Measurements from ENCODE around the gene FKBP11.

Gene FKBP11

DNA sequence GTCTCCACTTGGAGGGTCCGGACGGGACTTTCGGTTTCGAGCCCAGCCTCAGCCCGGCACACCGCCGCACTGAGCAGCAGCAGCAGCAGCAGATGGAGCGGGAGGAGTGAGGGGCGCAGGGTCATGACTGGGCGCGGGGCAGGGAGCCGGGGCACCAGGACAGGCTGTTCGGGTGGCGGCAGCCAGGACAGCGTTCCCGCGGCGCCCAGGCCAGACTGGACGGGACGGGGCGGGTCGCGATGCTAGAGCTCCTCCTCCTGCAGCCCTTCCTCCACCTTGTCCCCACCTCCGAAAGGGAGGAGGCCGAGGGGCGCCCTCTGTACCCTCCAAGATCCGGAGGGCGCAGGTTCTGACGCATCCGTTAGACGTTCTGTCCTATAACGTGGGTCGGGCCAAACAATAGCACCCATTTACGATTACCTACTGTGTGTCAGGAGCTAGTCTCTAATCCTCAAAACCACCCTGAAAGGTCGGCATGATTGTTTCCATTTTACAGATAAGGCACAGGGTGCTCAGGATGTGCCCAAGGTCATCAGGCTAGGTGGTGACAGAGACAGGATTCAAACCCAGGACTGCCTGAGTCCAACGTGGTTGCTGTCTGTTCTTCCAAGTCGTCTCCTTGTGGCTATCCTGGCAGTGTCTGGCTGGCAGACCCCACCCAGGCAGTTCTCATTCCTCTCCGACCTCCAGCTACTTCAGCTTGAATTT lies at the start of gene FKBP11:
TSS of gene FKBP11 (minus strand) at position 189 of the 708 bp plus-strand sequence. CDS start at position 125, 64 bp downstream.
- peak in 1 of 2 experiments; percentile 12 for DNase-seq

DNA sequence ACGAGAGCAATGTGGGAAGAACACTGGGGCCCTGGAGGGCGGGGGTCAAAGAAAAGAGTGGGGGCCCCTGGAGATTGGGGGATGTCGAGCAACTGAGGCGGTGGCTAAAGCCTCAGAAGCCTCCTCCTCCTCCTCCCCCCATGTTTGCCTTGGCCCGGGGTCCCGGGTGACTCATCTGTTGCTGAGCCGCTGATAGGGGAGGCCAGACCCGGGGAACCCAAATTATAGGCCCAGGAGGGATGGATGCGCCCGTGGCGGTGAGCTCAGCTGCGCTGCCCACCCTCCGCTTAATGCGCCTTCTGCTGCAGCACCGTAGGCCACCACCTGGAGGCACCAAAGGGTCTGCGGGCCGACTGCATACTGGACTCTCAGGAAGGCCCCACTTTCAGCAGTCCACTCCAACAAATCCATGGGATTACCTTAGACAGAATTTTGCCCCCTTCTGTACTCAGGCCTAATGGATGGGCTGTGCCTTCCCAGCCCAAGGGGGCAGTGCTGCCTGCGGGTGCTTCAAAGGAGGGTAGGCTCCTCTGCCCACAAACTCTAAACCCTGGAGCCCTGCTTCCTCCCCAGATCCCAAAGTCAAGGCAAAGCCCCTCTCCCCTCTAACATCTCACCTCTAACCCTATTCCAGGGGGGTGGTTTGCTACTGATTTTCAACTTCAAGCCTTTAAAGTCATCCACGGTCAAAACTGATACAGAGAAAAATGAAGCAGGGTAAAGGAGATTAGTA lies 48.8 kb upstream of the FKBP11 start:
- DNase-seq: no peak

DNA sequence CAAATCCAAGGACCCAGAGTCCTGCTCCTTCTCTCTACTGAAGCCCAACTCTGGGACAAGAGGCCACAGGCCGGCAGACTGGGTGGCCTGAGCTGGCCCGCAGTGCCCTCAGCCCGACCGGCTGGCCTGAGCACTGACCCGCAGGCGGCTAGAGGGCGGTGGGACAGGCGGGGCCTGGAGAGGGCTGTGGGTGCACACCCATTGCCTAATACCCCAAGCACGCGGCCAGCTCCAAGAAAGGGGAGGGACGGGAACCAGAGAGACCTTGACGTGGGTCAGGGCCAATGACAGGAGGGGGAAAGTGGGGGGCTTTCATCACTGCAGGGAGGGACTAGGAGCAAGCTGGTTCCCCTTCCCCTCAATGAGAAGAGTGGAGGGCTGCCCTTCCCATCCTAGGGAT lies 48.2 kb upstream of the FKBP11 start:
- DNase-seq: no peak

DNA sequence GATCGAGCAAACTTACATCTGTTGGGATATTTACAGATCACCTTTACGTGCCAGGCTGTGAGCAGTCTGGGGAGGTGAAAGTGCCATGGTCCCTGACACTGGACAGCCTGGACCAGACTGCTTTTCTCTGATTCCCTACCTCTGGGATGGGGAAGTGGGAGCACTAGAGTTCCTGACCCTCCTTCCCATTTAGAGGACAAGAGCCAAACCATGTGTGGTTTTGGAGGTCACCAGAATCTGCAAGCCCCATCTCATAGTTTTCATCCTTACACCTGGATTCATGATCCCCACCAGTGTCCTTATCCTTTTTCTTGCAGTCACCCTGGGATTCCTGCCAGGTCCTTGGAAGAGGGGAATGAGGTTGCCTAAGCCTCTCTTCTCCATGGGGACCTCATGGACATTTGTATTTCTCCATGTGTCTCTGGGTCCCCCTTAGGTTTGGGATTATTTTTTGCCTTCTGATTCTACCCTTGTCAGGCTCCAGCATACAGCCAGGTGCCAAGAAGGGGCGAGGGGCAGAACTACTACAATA lies 47.7 kb upstream of the FKBP11 start:
- no peak for DNase-seq

DNA sequence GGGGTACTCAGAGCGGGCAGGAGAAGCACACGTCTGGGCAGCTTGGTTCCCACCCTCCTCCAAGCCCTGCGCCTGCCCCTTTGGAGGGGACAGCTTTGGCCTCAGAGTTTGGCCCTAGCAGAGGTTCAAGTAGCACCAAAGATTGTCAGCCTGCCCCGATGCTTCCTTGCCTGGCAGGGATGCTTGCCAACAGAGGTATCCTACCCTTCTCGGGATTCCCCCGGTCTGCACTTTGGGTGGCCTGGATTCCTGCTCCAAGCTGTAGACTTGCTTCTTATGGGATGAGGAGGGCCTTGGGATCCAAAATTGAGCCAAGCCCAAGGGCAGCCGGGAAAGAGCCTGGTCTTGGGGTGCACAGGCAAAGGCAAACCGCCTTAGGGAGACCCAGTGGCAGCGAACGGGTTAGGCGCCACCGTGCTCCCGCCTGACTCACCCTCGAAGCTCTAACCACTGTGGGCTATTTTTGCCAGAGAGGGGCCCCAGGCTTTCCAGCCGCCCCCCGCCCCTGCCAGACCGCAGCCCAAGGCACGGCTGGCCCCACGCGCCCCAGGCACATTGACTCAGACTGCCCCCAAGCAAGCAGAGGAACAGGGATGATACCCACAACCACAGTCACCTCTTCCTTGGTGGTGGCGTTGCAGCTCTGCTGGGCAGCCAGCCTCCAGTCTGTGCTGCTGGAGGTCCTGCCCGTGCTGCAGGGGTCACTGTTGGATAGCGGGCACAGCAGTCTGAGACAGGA lies 47.1 kb upstream of the FKBP11 start:
- DNase-seq: no peak

DNA sequence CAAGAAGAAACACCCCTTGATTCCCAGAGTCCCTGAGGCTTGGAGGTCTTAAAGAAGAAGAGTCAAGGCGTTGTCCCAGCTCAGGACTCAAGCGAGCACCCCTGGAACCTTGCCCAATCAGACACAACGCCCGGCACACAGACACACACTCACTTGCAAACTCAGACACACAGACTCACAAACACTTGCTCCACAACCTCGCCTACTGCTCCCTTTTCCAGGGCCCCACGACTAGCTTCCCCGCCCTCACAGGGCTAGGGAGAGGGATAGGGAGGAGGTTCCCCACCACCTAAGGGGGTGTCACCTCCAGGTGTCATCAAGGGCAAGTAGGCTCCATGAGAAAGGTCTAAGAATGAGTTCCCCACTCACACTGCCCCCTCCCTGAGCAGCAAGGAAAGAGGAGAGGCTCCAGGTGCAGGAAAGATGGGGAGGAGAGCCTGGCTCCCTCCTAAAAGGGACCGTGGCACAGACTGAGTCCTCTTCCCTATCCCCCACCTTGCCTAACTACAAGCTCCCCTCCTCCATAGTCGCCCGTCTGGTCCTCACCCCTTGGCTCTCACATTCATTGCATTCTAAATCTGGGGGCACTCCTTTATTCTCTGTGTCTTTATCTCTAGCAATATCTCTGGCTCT lies 45.5 kb upstream of the FKBP11 start:
- no peak for DNase-seq

DNA sequence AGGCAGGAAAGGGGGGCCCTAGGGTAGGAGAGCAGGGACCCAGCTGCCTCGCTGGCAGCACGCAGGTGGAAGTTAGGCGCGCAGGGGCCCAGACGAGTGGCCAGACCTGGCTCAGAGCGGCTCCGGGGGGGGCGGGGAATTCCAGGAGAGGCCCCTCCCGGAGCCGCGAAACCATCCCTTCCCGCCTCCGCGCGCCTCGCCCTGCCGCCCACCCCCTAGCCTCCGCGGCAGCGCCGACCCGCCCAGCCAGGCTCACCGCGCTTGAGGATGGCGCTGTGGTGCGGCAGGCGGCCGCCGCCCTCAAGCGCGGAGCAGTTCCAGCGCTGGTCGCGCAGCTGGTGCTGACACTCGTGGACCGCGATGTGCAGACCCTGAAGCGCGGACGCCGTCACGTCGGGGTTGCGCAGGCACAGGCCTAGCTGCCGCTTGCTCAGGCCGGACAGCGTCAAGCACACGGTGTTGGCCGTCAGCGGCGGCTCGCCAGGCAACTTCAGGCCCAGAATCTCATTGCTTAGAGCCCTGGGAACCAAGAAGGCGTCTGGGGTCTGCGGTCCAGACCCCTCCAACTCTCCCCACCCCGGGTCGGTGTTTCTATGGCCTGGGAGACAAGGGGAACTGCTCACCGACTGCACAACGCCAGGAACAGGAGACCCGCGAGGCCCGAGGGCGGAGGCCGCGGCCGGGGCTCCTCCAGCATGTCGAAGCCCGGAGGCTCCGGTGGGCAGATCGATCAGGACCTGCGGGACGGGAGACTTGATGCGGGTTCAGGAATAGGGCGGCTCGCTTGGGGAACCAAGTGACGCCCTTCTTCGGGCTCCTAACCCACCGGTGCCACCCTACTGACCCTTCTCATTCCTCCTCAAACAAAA lies 44.8 kb upstream of the FKBP11 start:
- no peak for DNase-seq

DNA sequence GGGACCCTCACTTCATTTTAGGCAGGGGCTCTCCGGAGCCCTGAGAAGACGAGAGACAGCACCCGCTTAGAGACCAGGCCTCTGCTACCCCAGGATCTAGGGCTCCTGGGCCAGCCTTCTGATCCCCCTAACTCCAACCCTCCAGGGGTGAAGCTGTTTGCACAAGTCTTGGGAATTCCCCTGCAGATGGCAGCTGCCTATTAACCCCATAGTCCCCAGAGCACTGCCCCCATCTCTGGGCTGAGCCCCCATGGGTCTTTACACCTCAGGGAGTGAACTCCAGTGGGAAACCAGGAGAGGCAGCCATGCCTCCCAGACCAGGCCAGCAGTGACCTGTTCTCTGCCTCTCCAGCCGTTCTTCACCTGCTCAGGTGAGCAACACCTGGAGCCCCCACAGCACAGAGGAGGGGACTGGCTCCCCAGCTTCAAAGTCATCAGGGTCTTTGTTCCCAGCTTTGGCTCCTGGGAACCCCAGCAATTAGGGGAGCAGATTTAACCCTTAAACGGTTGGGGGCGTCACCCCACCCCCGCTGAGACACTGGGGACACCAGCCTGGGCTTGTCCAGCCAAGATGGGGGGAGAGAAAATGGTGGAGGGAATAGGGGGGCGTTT lies 44.0 kb upstream of the FKBP11 start:
- DNase-seq: no peak

DNA sequence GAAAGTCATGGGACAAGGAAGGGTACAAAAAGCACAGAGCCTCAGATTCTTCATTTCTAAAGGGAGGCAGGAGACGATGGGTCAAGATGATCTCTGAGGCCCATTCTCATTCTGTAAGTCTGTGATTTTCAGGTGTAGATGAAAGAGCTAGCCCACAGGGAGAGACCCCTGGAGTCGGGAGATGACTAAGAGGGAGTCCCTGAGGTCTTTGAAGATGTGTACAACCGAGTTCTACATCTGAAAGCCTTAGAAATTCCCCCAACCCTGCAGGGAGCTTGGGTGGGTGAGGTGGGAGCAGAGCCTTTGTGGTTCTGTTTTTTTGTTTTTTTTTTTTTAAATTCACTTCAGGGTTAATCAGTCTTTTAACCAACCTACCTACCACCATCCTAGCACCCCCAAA lies 43.2 kb upstream of the FKBP11 start:
- DNase-seq: no peak

DNA sequence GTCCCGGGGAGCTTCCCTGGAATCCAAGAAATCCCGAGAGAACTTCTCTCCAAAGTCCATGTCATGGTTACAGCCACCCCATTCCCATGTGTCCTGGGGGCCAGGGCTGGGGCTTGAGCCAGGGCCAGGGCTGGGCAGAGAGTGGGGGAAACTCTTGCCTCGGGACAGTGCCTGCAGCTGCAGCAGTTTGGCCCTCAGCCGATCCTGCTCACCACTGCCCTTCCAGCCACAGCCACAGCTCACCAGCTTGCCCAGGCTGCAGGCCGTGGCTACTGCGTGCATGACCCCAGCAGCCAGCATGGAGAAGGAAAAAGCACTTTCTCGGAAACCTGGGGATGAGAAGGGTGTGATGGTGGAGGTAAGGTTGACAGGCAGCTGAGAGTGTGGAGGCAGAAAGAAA lies 42.7 kb upstream of the FKBP11 start:
- no peak for DNase-seq

DNA sequence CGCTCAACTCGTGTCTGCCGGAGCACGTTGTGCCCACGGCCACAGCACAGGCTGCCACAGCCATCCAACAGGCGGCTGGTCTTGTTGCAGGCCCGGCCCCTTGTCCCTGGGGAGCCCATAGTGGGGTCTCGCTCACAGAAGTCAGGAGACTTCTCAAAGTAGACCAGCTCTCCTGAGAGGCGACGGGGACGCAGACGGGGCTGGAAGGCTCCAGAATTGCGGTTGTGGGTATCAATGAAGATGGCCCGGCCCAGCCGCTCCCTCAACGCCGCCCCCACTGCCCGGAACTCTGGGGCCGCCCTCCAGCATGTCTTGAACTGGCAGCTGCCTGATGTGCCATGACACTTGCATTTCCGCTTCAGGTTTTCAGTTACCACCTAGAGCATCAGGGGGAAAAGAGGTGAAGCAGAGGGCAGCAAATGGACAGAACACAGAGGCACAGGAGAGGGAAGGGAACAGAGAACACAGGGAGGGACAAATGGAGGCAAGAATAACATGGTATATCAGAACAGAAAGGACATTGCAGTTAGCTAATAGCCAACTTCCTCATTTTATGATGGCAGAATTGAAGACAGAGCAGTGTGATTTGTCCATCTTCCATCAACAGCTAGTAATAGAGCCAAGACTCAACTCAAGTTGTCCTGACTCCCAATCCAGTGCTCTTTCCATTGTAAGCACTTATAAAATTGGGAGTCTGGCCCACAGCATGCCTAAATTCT lies 41.0 kb upstream of the FKBP11 start:
- no peak for DNase-seq

DNA sequence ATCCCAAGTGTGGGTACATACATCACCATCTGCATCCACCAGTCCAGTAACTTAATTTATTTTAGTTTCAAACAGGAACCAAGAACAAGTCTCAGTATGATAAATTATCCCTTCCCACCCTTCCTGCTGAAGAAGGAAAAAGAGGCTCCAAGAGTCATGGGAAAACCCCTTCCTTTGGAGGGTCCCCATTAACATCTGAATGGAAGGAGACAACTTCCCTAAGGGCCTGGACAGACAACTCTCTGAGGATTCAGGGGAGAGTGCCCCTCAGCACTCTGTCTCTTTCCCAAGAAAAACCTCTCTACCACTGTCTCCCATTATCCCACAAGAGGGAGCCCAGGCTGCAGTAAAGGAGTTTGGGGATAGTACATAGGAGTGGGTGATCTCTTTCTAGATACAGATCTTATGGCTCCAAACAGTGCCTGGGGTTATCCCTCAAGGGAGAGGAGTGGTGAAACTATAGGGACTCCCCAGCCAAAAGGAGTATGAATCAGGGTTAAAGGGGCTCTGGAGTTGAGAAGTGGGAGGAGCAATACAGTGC lies 40.1 kb upstream of the FKBP11 start:
- DNase-seq: no peak

DNA sequence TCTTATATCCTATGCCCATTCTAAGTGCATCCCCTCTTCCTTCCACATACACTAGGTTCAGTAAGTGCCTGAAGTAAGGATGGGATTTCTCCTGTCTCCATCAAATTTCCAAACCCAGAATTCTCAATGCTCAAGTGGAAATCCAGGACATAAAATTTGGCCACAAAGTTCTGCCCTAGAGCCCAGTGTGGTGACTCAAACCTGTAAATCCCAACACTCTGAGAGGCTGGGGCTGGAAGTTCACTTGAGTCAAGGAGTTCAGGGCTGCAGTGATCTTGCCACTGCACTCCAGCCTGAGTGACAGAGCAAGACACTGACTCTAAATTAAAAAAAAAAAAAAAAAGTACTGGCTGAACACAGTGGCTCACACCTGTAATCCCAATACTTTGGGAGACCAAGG lies 36.5 kb upstream of the FKBP11 start:
- no peak for DNase-seq

DNA sequence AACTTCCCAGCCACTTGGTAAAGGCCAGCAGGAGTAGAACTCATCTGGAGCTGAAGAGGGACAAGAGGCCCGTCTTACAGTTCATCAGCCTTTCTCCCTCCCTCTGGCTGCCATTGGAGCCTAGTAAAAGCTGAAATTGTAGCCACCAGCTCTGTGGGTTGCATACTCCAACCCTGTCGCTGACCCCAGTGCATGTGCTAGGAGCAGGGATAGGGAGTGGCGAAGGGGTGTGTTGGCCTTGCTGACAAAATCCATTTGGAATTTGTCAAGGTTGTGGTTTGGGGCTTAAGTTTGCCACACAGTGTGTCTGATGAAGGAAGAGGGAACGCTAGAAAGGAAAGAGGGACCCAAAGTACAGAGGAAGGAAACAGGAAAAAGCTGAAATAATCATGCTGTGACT lies 36.0 kb upstream of the FKBP11 start:
- no peak for DNase-seq

DNA sequence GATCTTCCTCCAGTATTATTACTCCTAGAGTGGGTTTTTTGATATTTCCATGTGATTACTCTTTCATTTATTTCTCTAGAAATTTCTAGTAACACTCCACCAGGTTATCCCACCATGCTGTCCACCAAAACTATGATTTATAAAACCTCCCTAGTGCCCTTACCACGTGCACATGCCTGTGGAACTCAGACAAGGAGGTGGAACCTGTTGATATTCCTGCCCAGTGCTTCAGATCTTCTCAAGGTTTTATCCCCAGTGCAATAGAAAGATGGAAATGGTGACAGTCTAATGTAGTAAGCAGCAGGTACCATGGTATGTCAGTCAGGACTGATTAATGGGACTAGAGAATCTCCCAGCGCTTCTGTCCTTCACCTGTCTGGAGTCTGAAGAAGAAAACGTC lies 35.5 kb upstream of the FKBP11 start:
- DNase-seq: no peak

DNA sequence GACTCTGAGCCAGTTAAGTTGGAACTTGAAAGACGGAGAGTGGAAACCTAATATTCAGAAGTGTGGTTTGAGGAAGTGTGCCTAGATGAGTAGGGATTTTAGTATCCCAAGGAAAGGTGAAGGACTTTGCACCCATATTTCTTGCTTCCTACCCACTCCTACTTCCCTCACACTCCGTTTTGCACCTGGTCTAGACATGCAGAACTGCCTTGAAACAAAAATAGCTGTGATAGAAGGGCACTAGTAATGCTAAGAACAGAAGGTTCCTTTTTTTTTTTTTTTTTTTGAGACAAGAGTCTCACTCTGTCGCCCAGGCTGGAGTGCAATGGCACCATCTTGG lies 32.7 kb upstream of the FKBP11 start:
- DNase-seq: no peak

DNA sequence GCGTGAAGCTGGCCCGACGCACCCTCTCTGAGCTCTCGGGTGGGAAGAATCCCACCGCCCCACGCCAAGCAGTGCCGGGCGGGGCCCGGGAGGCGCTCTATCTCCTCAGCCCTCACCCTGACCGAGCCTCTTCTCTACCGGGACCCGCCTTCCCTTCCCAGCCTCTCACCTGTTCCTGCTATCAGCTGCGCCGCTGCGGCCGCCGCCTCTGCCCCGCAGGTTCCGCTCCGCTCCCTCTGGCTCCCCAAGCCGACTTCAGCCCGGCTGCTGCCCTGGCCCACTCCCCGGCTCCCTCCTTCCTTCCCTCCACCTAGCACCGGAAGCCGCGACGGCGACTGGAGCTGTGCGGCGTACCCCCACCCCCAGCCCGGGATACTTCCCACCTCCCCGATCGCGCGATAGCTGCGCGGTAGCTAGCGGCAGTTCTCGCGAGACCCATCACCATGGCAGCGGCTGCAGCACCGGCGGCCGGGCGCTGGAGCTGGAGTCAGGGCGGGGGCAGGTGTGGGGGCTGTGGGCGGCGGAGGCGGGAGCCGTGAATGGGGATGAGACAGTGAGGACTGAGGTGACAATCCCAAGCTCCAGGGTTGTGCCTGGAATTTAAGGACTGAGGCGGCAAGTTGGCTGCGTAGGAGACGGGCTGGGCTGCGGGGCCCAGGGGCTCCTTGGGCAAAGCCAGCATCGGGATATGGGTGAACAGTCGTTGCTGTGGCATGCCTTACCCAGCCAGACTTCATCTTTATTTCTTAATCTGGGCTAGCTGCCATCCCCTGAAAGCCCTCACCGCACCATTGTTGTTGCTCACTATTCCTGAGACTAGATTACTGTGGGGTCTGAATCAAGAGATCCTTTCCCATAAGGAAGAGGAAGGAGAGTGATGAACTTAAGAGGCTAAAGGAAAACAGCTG lies 32.1 kb upstream of the FKBP11 start, which contains the start of gene ARF3:
TSS of gene ARF3 (minus strand) at position 347 of the 908 bp plus-strand sequence. CDS start 16,392 bp downstream, outside the sequence.
- peak; percentile 97 for DNase-seq

DNA sequence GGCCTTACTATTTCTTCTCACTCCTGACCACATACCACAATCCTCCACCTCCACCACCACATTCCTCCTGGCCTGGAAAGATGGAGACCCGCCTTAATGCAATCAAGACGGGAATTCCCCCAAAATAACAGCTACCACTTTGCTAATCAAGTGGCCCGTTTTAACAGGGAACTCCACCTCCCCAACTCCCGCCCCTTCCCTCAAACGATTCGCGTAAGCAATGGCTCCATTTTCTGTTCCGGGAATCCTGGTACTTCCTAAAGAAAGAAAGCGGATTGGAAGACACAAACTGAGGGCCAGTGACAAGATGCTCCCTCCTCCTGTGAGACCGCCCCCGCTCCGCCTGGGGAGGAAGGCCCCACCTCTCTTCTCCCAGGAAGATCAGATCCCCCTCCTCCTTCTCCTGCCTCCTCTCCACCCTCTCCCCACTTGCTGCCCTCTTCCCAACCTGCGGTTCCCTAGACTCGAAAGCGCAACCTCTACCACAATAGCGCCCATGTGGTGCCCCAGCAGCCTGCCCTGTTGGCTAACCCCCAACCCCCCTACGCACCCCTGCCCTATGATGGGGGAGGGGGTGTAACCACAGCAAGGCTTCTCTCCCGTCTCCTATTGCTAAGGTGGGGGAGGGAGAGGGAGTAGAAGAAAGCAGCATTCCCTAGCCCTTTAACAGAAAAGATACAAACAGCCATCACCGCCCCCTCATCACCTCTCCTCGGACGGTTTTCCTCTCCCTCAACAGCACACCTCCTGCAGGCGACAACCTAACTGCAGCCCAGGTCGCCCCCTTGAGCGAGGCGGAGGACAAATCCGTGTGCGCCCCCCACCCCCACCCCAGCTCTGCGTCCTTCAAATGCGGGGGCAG lies 31.2 kb upstream of the FKBP11 start:
- peak; percentile 83 to 91 for DNase-seq

Measured in NCI-H2081 (cell line).